ENCODE measurements around the gene INTS6. TPM values are rescaled to one million over a fixed set of nuclear protein-coding genes. Genes with fewer than 3 reads are reported as not detected.

The INTS6 gene
- total RNA-seq, 1 donor: 40.5 TPM

DNA sequence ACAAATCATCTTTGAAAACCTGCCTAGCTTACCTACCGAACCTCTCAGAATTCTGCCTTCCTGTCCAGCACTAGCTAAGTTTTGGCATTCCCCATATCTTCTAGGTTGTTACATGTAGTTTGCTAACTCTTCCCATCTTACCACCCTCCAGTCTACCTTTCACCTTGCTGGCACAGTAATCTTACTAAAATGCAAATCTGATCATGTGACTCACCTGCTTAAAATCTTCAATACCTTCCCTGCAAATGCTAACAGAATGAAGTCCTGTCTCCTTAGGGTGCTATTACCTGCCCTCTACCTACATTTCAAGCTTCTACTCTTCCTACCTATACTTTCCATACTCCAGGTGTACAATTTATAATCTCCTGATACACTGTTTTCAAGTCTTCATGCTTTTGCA lies 30.4 kb downstream of the INTS6 start:
- Histone ChIP-seq H4K20me1 (ENCODE audit: insufficient read depth, low read length) (peaks cover 58% of the 10 kb centered on the region), H3K4me3 (ENCODE audit: insufficient read depth, low read length) (no peak overlapping the region), H3K27me3 (ENCODE audit: insufficient read depth, low read length) (no peaks in the 10 kb centered on the region), H2AFZ (ENCODE audit: low read length) (no peak overlapping the region), H3K36me3 (ENCODE audit: insufficient read depth, low read length) (peaks cover 27% of the 10 kb centered on the region), H3K27ac (ENCODE audit: low read depth, low read length) (no peak overlapping the region), H3K9me3 (ENCODE audit: low read depth, low read length) (no peaks in the 10 kb centered on the region), H3K4me2 (ENCODE audit: insufficient read depth, low read length) (no peak overlapping the region), H3K4me1 (ENCODE audit: insufficient read depth, low read length) (peaks cover 30% of the 10 kb centered on the region), H3K79me2 (ENCODE audit: insufficient read depth, low read length) (peaks cover 90% of the 10 kb centered on the region)
- TF ChIP-seq, protein P1, sequence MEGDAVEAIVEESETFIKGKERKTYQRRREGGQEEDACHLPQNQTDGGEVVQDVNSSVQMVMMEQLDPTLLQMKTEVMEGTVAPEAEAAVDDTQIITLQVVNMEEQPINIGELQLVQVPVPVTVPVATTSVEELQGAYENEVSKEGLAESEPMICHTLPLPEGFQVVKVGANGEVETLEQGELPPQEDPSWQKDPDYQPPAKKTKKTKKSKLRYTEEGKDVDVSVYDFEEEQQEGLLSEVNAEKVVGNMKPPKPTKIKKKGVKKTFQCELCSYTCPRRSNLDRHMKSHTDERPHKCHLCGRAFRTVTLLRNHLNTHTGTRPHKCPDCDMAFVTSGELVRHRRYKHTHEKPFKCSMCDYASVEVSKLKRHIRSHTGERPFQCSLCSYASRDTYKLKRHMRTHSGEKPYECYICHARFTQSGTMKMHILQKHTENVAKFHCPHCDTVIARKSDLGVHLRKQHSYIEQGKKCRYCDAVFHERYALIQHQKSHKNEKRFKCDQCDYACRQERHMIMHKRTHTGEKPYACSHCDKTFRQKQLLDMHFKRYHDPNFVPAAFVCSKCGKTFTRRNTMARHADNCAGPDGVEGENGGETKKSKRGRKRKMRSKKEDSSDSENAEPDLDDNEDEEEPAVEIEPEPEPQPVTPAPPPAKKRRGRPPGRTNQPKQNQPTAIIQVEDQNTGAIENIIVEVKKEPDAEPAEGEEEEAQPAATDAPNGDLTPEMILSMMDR (IDR thresholded peaks at IDR 0.05; ENCODE audit: extremely low read depth, low read depth, low read length): no peak
- DNase-seq (ENCODE audit: insufficient read length, low spot score, missing footprints): no peak

DNA sequence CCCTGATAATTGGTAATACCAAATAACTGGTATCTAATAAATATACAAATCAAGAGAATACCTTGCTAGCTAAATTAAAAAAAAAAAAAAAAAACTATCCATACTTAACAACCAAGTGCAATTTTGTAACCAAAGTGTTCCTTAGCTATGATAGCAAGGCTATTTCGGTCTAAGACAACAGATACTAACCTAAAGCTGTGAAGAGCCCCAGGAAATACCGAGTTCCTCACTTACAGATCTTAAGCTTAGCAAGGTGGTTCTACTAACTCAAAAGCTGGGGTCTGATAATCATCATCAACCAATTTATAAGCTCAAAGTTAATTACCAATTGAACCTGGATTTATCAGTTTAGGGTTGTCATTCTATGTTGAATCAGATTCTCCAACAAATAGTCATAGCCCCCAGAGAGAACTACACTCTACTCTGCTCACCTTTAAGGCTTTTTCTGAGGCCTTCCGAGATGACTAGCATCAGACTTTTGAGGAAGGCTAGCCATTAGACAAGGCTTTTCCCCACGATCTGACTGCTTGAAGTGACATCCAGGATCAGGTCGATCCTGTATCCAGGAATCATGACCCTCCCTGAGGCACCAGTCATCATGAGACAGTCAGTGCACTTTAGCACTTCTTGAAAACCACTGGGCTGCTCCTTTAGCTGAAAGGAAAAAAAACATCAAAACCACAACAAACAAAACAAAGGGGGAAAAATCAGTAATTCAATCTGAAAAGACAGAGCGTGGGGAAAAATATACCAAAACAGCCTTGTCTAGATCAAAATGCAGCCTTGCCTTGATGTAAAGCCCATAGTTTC lies 31.9 kb downstream of the INTS6 start:
- Histone ChIP-seq H3K4me1 (ENCODE audit: insufficient read depth, low read length) (peaks cover 22% of the 10 kb centered on the region), H3K4me3 (ENCODE audit: insufficient read depth, low read length) (no peak overlapping the region), H3K9me3 (ENCODE audit: low read depth, low read length) (no peaks in the 10 kb centered on the region), H3K4me2 (ENCODE audit: insufficient read depth, low read length) (no peak overlapping the region), H4K20me1 (ENCODE audit: insufficient read depth, low read length) (peaks cover 51% of the 10 kb centered on the region), H3K79me2 (ENCODE audit: insufficient read depth, low read length) (peaks cover 87% of the 10 kb centered on the region), H3K27ac (ENCODE audit: low read depth, low read length) (peak overlapping the region; percentile 22), H3K36me3 (ENCODE audit: insufficient read depth, low read length) (peaks cover 35% of the 10 kb centered on the region), H3K27me3 (ENCODE audit: insufficient read depth, low read length) (no peaks in the 10 kb centered on the region), H2AFZ (ENCODE audit: low read length) (no peak overlapping the region)
- TF ChIP-seq, protein P1 (IDR thresholded peaks at IDR 0.05; ENCODE audit: extremely low read depth, low read depth, low read length): no peak
- DNase-seq (ENCODE audit: insufficient read length, low spot score, missing footprints): no peak

DNA sequence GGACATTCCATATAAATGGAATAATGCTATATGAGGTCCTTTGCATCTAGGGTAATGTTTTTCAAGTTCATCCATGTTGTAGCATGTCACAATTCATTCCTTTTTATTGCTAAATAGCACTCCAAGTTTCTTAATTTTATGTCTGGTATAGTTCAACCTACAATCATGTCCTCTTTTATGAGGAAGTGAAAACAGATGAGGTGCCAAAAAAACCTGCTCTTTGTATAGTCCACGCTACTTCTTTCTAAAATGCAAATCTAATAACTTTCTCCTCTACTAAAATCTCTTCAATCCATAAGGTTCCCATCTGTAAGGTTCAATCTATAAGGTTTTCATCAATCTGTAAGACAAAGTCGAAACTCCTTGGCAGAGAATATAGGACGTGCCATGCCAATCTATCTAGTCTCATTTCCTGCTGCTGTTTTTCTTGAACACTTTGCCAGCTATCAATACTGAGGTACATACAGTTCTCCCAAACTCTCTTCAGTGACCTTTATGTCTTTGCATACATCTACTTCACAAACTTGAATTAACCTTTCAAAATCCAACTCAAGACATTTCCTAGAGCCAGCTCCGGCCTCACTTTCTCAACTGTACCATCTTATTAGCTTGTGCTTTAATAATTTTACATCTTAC lies 33.7 kb downstream of the INTS6 start:
- H3K36me3 ChIP-seq (ENCODE audit: insufficient read depth, low read length): peaks cover 39% of the 10 kb centered on the region
- no peak overlapping the region for H3K27ac ChIP-seq (ENCODE audit: low read depth, low read length)
- no peaks in the 10 kb centered on the region for H3K9me3 ChIP-seq (ENCODE audit: low read depth, low read length)
- H3K4me3 ChIP-seq (ENCODE audit: insufficient read depth, low read length): no peak overlapping the region
- H3K79me2 ChIP-seq (ENCODE audit: insufficient read depth, low read length): peaks cover 88% of the 10 kb centered on the region
- H4K20me1 ChIP-seq (ENCODE audit: insufficient read depth, low read length): peaks cover 44% of the 10 kb centered on the region
- TF ChIP-seq, protein P1 (IDR thresholded peaks at IDR 0.05; ENCODE audit: extremely low read depth, low read depth, low read length): no peak
- no peaks in the 10 kb centered on the region for H3K27me3 ChIP-seq (ENCODE audit: insufficient read depth, low read length)
- no peak overlapping the region for H2AFZ ChIP-seq (ENCODE audit: low read length)
- no peak overlapping the region for H3K4me2 ChIP-seq (ENCODE audit: insufficient read depth, low read length)
- peaks cover 12% of the 10 kb centered on the region for H3K4me1 ChIP-seq (ENCODE audit: insufficient read depth, low read length)
- DNase-seq (ENCODE audit: insufficient read length, low spot score, missing footprints): no peak

DNA sequence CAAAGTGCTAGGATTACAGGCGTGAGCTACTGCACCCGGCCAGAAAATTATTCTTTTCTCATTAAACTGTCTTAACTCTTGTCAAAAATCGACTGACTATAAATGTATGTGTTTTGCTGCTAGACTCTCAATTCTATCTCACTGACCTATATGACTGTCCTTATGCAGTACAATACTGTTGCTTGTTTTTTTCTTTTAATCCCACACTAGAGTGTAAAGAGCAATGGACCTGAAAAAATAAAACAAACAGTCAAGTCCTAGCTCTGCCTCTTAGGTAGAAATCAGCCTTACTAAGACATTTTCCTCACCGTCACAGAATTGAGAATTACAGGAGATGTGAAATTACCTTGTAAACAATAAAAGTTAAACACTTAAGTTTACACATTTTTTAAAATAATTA lies 35.1 kb downstream of the INTS6 start:
- Histone ChIP-seq H3K27ac (ENCODE audit: low read depth, low read length) (no peak overlapping the region), H4K20me1 (ENCODE audit: insufficient read depth, low read length) (peaks cover 37% of the 10 kb centered on the region), H3K4me2 (ENCODE audit: insufficient read depth, low read length) (no peak overlapping the region), H3K4me1 (ENCODE audit: insufficient read depth, low read length) (peaks cover 12% of the 10 kb centered on the region), H3K4me3 (ENCODE audit: insufficient read depth, low read length) (no peak overlapping the region), H3K36me3 (ENCODE audit: insufficient read depth, low read length) (peaks cover 31% of the 10 kb centered on the region), H3K27me3 (ENCODE audit: insufficient read depth, low read length) (no peaks in the 10 kb centered on the region), H2AFZ (ENCODE audit: low read length) (no peak overlapping the region), H3K9me3 (ENCODE audit: low read depth, low read length) (no peaks in the 10 kb centered on the region), H3K79me2 (ENCODE audit: insufficient read depth, low read length) (peaks cover 88% of the 10 kb centered on the region)
- TF ChIP-seq, protein P1 (IDR thresholded peaks at IDR 0.05; ENCODE audit: extremely low read depth, low read depth, low read length): no peak
- no peak for DNase-seq (ENCODE audit: insufficient read length, low spot score, missing footprints)
